Measurements from ENCODE around the gene HHAT. TPM values are rescaled to one million over a fixed set of nuclear protein-coding genes. Genes with fewer than 3 reads are reported as not detected.

Gene HHAT
- total and polyA plus RNA-seq, 2 of the 4 experiments (the other 2 are of a cell fraction), result 1.7 to 2.5 TPM

DNA sequence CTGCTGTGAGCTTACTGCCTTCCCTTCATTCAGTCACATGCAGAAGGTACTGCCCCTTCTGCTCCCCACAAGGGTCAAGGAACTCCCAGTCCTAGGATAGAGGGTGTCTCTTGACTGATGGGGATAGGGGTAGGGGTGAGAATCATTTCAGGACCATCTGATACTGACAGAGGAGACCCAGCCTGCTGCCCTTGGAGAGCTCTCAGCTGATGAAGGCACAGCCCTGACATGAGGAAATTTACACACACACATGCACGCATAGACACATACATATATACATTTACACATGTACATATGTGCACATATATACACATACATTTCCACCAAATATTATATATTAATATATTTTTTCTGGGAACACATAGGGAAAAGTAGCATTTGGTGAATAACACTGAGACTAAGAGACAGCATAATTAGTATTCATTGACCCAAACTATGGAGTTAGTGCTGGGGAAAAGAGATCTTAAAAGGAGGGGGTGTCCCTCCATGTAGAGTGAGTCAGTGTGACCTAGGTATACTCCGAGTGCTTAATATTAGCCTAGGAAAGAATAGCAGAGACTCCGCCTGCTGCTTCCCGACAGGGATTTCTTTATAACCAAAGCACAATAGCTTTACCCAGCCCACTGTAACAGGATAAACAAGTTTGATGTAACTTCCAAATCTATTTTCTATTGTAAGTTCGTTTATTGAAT is 27.6 kb upstream of the HHAT start:
- POLR2A ChIA-PET (ENCODE audit: unreplicated experiment), result no interaction called here

More for the DNA sequence above, 27.6 kb upstream of the HHAT start:
- no CpG with 5 or more reads among the region's 5 CpGs for WGBS, 2 experiments (ENCODE audit: extremely low coverage in 2 of 2, insufficient read length in 1 of 2)
- no peak overlapping the region for H3K27ac ChIP-seq (ENCODE audit: insufficient read depth, low read length)
- DNase-seq (no peak), ATAC-seq (ENCODE audit: low read depth) (no peak)
- H2BK15ac ChIP-seq (ENCODE audit: low read depth, low read length), result no peak overlapping the region
- no peak overlapping the region for H4K8ac ChIP-seq (ENCODE audit: low read depth in 2 of 2, low read length in 2 of 2)
- H3K36me3 ChIP-seq (ENCODE audit: control insufficient read depth, insufficient read depth, low read length), result no peaks in the 10 kb centered on the region
- no peak overlapping the region for H3K4me3 ChIP-seq (ENCODE audit: insufficient read depth, low read depth, low read length)
- H2AFZ ChIP-seq (replicated peaks; ENCODE audit: low read length, poor library complexity), result no peak overlapping the region
- in situ Hi-C loops (cut with MboI; ENCODE audit: low sequenced_read_pairs) (loop anchor here (25.0 kb wide), 1 partner anchor 439 kb away; no protein-coding TSS in a partner anchor), intact Hi-C loops (cut with micrococcal nuclease) (no loop called here), dilution Hi-C loops (cut with HindIII; ENCODE audit: low sequenced_read_pairs, unreplicated experiment) (no loop called here)
- no peaks in the 10 kb centered on the region for H3K9me3 ChIP-seq (ENCODE audit: control insufficient read depth, insufficient read depth, low read length)
- no peaks in the 10 kb centered on the region for H3K79me1 ChIP-seq (ENCODE audit: low read depth in 1 of 2, low read length in 2 of 2)
- TF ChIP-seq CEBPB (IDR thresholded peaks at IDR 0.05; ENCODE audit: low read depth, low read length) (no peak), RAD21 (IDR thresholded peaks at IDR 0.05; ENCODE audit: low read length) (no peak), USF2 (IDR thresholded peaks at IDR 0.05; ENCODE audit: low read depth, low read length) (no peak)
- no TSS peak for BruUV-seq (replicated peaks)
- no peak overlapping the region for H3K4me2 ChIP-seq (ENCODE audit: low read depth, low read length)
- no peak overlapping the region for H2AK9ac ChIP-seq (replicated peaks; ENCODE audit: low read depth, low read length, poor library complexity)
- no peak overlapping the region for H4K5ac ChIP-seq (ENCODE audit: low read depth, low read length)
- no peak overlapping the region for H3K18ac ChIP-seq (ENCODE audit: low read depth, low read length)
- no peak overlapping the region for H3K4ac ChIP-seq (ENCODE audit: low read depth, low read length)
- no peak overlapping the region for H3K14ac ChIP-seq (replicated peaks; ENCODE audit: low read depth, low read length)
- no peaks in the 10 kb centered on the region for H4K20me1 ChIP-seq (ENCODE audit: insufficient read depth, low read length)
- no peaks in the 10 kb centered on the region for H3K4me1 ChIP-seq (ENCODE audit: control insufficient read depth, insufficient read depth, low read length)
- no peak overlapping the region for H2BK120ac ChIP-seq (ENCODE audit: low read depth, low read length)
- CTCF ChIA-PET, result interaction anchor here (2.4 kb wide), 1 partner anchor 157 kb away, joined by 8 read pairs; no protein-coding TSS in a partner anchor
- no peak overlapping the region for H3K23ac ChIP-seq (ENCODE audit: low read depth, low read length)
- H3K56ac ChIP-seq (ENCODE audit: extremely low read depth, insufficient read depth, low read length), result no peak overlapping the region
- no peaks in the 10 kb centered on the region for H3K9me1 ChIP-seq (ENCODE audit: insufficient read depth, low read length)
- no peak overlapping the region for H3K9ac ChIP-seq (ENCODE audit: low read depth, low read length)
- H2BK5ac ChIP-seq (ENCODE audit: low read depth, low read length, poor library complexity, severe bottlenecking), result no peak overlapping the region
- no peak overlapping the region for H4K91ac ChIP-seq (ENCODE audit: insufficient read depth, low read depth, low read length)
- H2AK5ac ChIP-seq (ENCODE audit: low read depth, low read length), result no peak overlapping the region
- H3K27me3 ChIP-seq (ENCODE audit: control insufficient read depth, insufficient read depth, low read length), result peaks cover 22% of the 10 kb centered on the region
- no peak overlapping the region for H2BK20ac ChIP-seq (ENCODE audit: low read depth, low read length)
